GM20431 (cell line): ENCODE data around the gene ACSL4.
"Not testable (repeated sequence)": the region's sequence is repeated elsewhere in the genome, so short reads cannot be mapped to it uniquely, and the experiment has no call there.

Experiments used
- in situ Hi-C: fragments of 300-500 bp; cut with MseI, MboI; formaldehyde crosslinking; loops from one replicate; pipeline ENCODE4 v1.15.0; 2020; ENCODE audit warnings: low sequenced_read_pairs; ENCODE audit not compliant: unreplicated experiment

The ACSL4 gene

DNA sequence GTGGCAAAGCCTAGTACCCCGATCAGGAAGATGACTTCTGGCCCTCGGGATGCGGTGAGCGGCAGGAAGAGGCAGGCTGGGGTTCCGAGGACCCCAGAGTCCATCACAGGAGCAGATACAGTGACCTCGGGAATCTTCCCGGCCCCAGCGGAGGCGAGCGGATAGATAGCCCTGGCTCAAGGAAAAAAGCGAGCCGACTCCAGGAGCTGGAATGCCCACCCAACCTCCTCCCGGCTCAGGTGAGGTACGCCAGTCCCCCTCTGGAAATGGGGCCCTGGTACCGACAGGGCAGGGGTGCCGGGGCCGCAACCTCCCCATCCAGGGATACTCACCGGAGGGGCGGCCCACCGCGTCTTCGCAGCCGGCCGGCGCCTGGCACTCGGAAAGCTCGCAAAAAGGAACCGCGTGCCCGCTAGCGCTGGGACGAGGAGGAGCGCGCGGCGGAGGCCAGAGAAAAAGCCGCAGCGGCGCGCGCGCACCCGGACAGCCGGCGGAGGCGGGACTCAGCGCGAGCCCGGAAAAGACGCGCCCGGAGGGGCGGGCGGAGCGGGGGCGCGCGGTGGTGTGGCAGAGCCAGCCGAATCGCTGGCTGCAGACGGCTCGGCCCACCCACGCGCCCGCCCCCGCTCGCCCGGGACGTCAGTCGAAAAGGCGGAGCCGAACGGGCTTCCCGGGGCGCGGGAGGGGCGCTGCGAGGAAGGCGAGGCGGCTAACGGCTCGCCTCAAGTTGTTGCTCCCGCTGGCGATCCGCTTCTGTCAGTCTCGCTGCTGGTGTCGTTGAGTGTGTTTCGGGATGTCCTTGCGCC is at the start of gene ACSL4:
Gene ACSL4, minus strand, starts transcription at position 451 of the 806 bp plus-strand sequence. CDS start 49,894 bp downstream, outside the sequence.
- in situ Hi-C loops, result no loop called here

DNA sequence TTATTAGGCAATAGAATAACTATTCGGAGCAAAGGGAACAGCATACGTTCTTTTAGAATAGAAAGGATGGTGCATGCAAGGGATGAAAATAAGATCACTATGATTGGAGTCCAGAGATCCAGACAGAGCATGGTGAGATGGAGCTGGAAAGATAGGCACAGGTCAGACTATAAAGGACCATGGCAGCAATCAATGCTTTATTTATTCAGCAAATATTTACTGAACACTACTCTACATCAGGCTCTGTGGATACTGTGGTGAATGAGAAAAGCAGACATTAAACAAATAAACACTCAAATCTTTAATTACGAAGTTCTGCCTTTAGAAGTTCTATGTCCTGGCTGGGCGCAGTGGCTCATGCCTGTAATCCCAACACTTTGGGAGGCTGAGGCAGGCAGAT is 44.7 kb upstream of the ACSL4 start:
- in situ Hi-C loops, result no loop called here

DNA sequence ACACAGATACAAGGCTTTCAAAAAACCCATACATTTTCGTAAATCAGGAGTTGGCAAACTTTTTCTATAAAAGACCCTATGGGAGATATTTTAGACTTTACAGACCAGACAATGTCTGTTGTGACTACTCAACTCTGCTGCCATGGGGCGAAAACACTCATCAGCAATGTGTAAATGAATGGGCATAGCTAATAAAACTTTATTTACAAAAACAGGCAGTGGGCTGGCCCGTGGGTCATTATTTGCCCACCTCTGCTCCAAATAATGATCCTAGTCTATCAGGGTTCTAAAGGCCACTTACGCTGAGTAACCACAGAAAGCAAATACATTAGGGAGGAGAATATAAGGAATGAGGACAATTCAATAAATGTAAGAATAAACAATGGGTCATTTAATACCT is 43.9 kb upstream of the ACSL4 start:
- in situ Hi-C loops, result no loop called here

DNA sequence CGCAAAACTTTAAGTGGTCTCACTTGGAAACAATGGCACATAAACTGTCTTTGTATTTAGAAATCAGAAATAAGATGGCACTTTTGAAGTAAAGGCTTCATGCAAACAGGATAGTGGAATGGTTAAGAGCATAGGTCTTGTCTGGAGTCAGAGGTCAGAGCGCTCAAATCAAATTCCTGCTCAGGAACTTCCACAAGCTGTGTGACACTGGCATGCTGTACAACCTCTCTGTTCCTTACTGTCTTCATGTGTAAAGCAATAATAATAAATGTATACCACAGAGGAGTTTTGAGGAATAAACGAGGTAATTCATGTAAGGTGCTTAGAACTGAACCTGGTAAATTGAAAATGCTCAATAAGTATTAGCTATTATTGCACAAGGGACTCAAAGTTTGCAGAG is 43.4 kb upstream of the ACSL4 start:
- in situ Hi-C loops, result no loop called here

- in situ Hi-C loops, result no loop called here
These were observed 42.3 kb upstream of the ACSL4 start for GRCh38 chrX:109775386-109775785.

GRCh38 chrX:109774706-109775105 is 41.6 kb upstream of the ACSL4 start:
- in situ Hi-C loops, result no loop called here

DNA sequence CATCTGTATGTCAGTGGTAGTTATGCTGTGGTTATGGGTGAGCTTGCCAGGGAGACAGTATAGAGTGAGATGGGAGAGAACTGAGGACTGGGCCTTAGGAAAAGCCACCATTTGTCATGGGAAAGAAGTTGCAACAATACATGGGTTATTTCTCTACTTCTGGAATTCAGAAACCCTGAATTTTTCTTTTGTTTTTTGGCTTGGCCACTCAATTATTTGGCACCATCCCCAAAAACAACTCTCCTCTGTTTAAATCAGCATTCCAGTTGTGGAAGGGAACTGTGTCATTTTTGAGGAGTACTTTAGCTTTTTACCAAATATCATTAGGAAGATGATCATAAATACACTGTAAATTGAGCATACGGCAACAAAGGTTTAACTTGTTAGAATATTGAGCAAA is 41.1 kb upstream of the ACSL4 start:
- in situ Hi-C loops, result no loop called here

- in situ Hi-C loops, result no loop called here
These were observed 40.3 kb upstream of the ACSL4 start for GRCh38 chrX:109773374-109773773.

DNA sequence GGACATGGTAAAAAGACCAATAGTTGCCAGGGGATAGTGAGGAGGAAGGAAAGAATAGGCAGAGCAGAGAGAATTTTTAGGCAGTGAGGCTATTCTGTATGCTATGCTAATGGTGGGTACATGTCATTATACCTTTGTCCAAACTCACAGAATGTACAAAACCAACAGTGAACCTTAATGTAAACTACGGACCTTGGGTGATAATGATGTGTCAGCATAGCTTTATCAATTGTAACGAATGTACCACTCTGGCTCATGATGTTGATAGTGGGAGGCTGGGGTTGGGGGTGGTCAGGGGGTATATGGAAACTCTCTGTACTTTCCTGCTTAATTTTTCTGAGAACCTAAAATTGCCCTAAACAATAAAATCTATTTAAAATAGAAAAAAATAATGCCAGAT is 37.7 kb upstream of the ACSL4 start:
- in situ Hi-C loops, result no loop called here

DNA sequence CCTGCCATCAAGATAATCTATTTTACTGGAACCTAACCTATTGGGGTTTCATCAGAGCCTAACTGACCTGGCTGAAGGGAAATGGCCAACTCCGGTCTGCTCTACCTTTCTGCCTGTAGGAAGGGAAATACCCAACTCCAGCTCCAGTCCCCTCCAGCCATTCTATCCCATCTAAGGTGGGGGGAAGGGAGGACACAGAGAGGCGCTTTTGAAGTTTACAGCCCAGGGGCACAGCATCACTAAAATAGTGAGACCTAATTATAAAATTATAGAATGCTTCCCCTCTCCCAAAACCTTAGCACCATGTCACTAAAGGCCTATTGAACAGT is 27.8 kb upstream of the ACSL4 start:
- in situ Hi-C loops, result no loop called here

DNA sequence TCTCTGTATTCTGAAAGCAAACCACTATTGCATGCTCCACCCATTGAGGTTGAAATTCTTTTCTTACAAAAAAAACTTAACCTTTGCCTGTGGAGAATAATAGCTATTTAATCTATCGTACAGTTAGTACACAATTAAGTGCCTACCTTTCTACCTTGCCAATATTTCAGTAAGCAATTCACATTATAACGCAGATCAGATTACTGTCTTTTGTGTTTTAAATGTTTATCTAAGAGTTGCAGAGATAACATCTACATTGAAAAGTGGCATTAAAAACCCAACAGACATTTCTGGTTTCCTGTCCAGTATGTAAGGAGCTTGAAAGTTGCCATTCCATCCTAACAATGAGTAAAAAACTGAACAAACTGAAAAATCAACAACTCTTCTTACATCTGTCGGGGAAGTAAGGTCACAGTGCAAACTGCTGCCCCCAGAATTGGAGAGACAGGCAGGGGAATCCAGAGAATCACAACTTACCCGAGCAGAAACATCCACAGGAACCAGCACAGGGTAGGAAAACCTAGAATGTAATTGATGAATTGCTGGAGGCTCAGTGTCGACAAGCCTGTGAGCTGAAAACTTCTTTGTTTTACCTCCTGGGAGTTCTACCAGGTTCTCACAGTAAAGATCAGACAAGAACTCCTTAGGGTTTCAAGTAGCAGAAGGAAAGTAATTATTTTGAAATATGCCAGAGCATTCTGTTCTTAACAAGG is 27.3 kb upstream of the ACSL4 start:
- in situ Hi-C loops, result no loop called here

- in situ Hi-C loops, result no loop called here
These were observed 20.2 kb upstream of the ACSL4 start for GRCh38 chrX:109753256-109753655.

DNA sequence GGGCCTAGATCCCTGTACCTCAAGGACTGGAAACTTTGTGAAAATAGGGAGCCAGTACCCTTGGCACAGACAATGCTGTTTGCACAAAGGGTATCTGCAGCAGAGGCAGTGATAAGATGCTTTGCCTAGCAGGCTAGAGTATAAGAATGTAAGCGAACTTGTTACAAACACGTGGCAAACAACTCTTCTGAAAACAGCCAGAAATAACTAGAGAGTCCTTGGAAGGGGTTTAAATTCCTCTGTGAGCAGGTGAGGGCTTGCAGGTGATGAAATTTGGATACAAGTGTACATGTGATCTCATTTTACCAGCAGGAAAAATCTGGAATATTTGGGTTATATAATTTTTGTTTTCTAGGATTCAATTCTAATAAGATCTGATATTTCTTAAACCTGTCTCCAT is 18.6 kb upstream of the ACSL4 start:
- in situ Hi-C loops, result no loop called here

GRCh38 chrX:109749207-109749606 is 16.1 kb upstream of the ACSL4 start:
- in situ Hi-C loops, result no loop called here

DNA sequence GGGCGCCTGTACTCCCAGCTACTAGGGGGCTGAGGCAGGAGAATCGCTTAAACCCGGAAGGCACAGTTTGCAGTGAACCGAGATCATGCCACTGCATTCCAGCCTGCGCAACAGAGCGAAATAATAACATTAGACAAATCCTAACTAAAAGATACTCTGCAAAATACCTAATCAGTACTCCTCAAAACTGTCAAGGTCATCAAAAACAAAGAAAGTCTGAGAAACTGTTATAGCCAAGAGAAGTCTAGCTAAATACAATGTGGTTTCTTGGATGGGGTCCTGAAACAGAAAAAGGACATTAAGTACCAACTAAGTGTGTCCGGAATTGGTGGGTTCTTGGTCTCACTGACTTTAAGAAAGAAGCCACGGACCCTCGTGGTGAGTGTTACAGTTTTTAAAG is 14.6 kb upstream of the ACSL4 start:
- in situ Hi-C loops, result no loop called here

DNA sequence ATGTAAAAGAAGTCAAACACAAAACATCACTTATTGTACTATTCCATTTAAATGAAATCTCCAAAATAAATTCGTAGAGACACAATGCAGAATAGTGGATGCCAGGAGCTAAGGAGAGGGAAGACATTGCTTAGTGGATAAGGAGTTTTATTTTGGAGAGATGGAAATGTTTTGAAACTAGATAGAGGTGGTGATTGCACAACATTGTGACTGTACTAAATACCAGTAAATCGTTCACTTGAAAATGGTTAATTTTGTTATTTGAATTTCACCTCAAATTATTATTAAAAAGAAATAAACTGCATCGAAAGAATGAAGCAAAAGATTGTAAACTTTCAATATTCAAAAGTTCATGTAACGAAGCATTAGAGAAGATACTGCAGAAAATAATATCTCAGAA is 9.7 kb upstream of the ACSL4 start:
- in situ Hi-C loops, result no loop called here

GRCh38 chrX:109740896-109741295 is 7.8 kb upstream of the ACSL4 start:
- in situ Hi-C loops, result not testable (repeated sequence)

GRCh38 chrX:109740433-109740809 is 7.4 kb upstream of the ACSL4 start:
- in situ Hi-C loops, result no loop called here

DNA sequence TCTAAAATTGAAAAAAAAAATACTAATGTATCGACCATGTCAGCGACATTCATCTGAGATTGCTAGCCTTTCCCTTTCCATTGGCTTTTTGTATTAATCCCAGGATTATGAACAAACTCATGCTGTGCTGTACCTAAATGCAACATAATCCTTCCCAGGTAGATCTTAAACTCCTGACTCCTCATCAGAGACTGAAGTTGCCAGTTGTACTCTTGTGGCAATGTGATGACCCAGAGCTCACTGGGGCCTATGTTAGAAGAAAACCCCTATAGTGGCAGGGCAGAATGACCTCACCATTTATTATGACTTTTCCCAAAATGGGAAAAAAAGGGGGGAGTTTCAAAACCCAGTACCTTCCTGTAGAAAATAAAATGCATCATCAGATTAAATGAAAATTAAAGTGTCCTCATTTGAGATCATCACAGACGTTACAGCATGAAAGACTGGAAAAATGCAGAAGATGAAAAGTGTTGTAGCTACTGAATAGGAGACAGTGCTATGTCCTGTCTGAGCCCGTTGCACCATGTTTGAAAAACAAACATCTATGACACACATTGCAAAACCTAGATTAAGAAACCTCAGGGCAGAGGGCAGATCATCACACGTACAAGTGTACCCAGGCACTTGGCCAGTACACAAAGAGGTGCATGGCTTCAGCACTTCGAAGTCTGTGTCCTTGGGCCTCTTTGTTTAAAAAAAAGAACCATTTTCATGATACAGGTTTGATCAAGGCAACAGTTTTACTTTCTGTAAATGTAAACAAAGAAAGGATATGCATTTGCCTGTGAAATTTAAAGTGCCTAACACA is 6.8 kb upstream of the ACSL4 start:
- in situ Hi-C loops, result no loop called here

GRCh38 chrX:109735202-109735744 is 2.2 kb upstream of the ACSL4 start:
- in situ Hi-C loops, result no loop called here

DNA sequence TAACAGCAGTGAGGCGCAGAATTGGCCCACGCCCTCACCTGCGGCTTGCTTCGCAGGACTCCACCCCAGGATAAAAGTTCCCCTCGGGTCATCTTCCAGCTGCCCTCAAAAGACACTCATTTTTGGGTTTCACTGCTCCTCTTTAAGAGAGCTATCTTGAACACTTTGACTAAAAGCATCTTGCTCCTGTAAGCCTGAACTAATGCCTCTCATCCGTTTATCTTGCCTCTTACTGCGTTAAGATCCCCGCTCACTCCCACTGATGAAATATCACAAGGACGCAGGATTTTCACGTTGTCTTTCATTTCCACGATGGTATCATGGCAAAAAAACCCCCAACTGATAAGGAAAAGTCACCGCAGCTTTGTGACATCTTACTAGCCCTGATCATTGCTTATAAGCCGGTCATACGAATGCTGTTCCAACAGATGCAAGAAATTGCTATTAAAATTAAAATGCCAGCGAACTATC is 591 bp upstream of the ACSL4 start:
- in situ Hi-C loops, result no loop called here
